Measurements from ENCODE around the gene UVRAG.

Gene UVRAG

GRCh38 chr11:75981546-75981945 is 166.5 kb downstream of the UVRAG start:
- no peak for TF ChIP-seq Cebpa-rat (IDR thresholded peaks at IDR 0.05)
- no peak overlapping the region for H3K4me3 ChIP-seq
- no peak overlapping the region for H3K27ac ChIP-seq
- H3K4me2 ChIP-seq = no peak overlapping the region
- H3K4me1 ChIP-seq = no peaks in the 10 kb centered on the region
- peaks cover 4% of the 10 kb centered on the region; the same call in 1 of the 2 replicates for H3K9me3 ChIP-seq
- no peaks in the 10 kb centered on the region for H3K27me3 ChIP-seq
- peaks cover 16% of the 10 kb centered on the region; the same call in 1 of the 2 replicates for H4K20me1 ChIP-seq
- H3K9ac ChIP-seq = no peak overlapping the region
- H3K36me3 ChIP-seq = peaks cover 28% of the 10 kb centered on the region

- Histone ChIP-seq H3K9ac (no peak overlapping the region), H3K4me2 (no peak overlapping the region), H4K20me1 (peaks cover 16% of the 10 kb centered on the region; the same call in 1 of the 2 replicates), H3K36me3 (peaks cover 28% of the 10 kb centered on the region), H3K9me3 (peaks cover 4% of the 10 kb centered on the region; the same call in 1 of the 2 replicates), H3K27ac (no peak overlapping the region), H3K4me1 (no peaks in the 10 kb centered on the region), H3K4me3 (no peak overlapping the region), H3K27me3 (no peaks in the 10 kb centered on the region)
- no peak for TF ChIP-seq Cebpa-rat (IDR thresholded peaks at IDR 0.05)
Measured at GRCh38 chr11:75982309-75982708, 167.3 kb downstream of the UVRAG start.

- Histone ChIP-seq H3K27me3 (no peaks in the 10 kb centered on the region), H3K9me3 (no peaks in the 10 kb centered on the region), H3K4me1 (no peaks in the 10 kb centered on the region), H3K4me2 (no peak overlapping the region), H4K20me1 (peaks cover 7% of the 10 kb centered on the region; the same call in 1 of the 2 replicates), H3K4me3 (no peak overlapping the region), H3K36me3 (peaks cover 21% of the 10 kb centered on the region), H3K27ac (no peak overlapping the region), H3K9ac (no peak overlapping the region)
- TF ChIP-seq Cebpa-rat (IDR thresholded peaks at IDR 0.05) = no peak
Measured at GRCh38 chr11:75986966-75987365, 172.0 kb downstream of the UVRAG start.

- no peaks in the 10 kb centered on the region for H3K4me1 ChIP-seq
- H3K36me3 ChIP-seq = peaks cover 7% of the 10 kb centered on the region; the same call in 1 of the 2 replicates
- H3K27me3 ChIP-seq = no peaks in the 10 kb centered on the region
- H3K4me2 ChIP-seq = no peak overlapping the region
- no peak overlapping the region for H3K27ac ChIP-seq
- no peak for TF ChIP-seq Cebpa-rat (IDR thresholded peaks at IDR 0.05)
- no peaks in the 10 kb centered on the region for H4K20me1 ChIP-seq
- H3K9ac ChIP-seq = no peak overlapping the region
- no peak overlapping the region for H3K4me3 ChIP-seq
- H3K9me3 ChIP-seq = no peaks in the 10 kb centered on the region
Measured at GRCh38 chr11:75993126-75993525, 178.1 kb downstream of the UVRAG start.

GRCh38 chr11:75994616-75995015 is 179.6 kb downstream of the UVRAG start:
- no peak for TF ChIP-seq Cebpa-rat (IDR thresholded peaks at IDR 0.05)
- Histone ChIP-seq H4K20me1 (no peaks in the 10 kb centered on the region), H3K36me3 (peaks cover 7% of the 10 kb centered on the region; the same call in 1 of the 2 replicates), H3K4me1 (no peaks in the 10 kb centered on the region), H3K27me3 (no peaks in the 10 kb centered on the region), H3K27ac (no peak overlapping the region), H3K9ac (no peak overlapping the region), H3K4me2 (no peak overlapping the region), H3K4me3 (no peak overlapping the region), H3K9me3 (no peaks in the 10 kb centered on the region)

GRCh38 chr11:75996523-75997442 is 181.8 kb downstream of the UVRAG start:
- H3K4me1 ChIP-seq = no peaks in the 10 kb centered on the region
- no peak overlapping the region for H3K27ac ChIP-seq
- H3K9me3 ChIP-seq = peaks cover 16% of the 10 kb centered on the region
- no peak overlapping the region for H3K9ac ChIP-seq
- no peak overlapping the region for H3K4me3 ChIP-seq
- TF ChIP-seq Cebpa-rat (IDR thresholded peaks at IDR 0.05) = no peak
- no peak overlapping the region for H3K4me2 ChIP-seq
- H3K27me3 ChIP-seq = no peaks in the 10 kb centered on the region
- peaks cover 16% of the 10 kb centered on the region for H3K36me3 ChIP-seq
- H4K20me1 ChIP-seq = no peaks in the 10 kb centered on the region

GRCh38 chr11:76004400-76004799 is 189.4 kb downstream of the UVRAG start:
- Histone ChIP-seq H3K4me3 (no peak overlapping the region), H3K9me3 (peaks cover 18% of the 10 kb centered on the region), H3K4me2 (no peak overlapping the region), H3K27me3 (no peaks in the 10 kb centered on the region), H3K4me1 (no peaks in the 10 kb centered on the region), H3K9ac (no peak overlapping the region), H3K36me3 (peaks cover 63% of the 10 kb centered on the region), H3K27ac (no peak overlapping the region), H4K20me1 (no peaks in the 10 kb centered on the region)
- no peak for TF ChIP-seq Cebpa-rat (IDR thresholded peaks at IDR 0.05)

GRCh38 chr11:76005756-76006155 is 190.7 kb downstream of the UVRAG start:
- Histone ChIP-seq H3K4me2 (no peak overlapping the region), H4K20me1 (no peaks in the 10 kb centered on the region)

GRCh38 chr11:76007166-76007565 is 192.2 kb downstream of the UVRAG start:
- H3K9ac ChIP-seq = no peak overlapping the region
- H3K36me3 ChIP-seq = peaks cover 63% of the 10 kb centered on the region
- no peaks in the 10 kb centered on the region for H4K20me1 ChIP-seq
- no peak for TF ChIP-seq Cebpa-rat (IDR thresholded peaks at IDR 0.05)
- no peak overlapping the region for H3K4me3 ChIP-seq
- no peak overlapping the region for H3K4me2 ChIP-seq
- H3K27ac ChIP-seq = no peak overlapping the region
- no peaks in the 10 kb centered on the region for H3K27me3 ChIP-seq
- H3K4me1 ChIP-seq = no peaks in the 10 kb centered on the region
- H3K9me3 ChIP-seq = no peaks in the 10 kb centered on the region

More at GRCh38 chr11:76005756-76006155, 190.7 kb downstream of the UVRAG start:
- H3K9ac ChIP-seq = no peak overlapping the region
- H3K27me3 ChIP-seq = no peaks in the 10 kb centered on the region
- no peak overlapping the region for H3K4me3 ChIP-seq
- TF ChIP-seq Cebpa-rat (IDR thresholded peaks at IDR 0.05) = no peak
- peaks cover 65% of the 10 kb centered on the region for H3K36me3 ChIP-seq
- no peaks in the 10 kb centered on the region for H3K4me1 ChIP-seq
- peaks cover 12% of the 10 kb centered on the region for H3K9me3 ChIP-seq
- no peak overlapping the region for H3K27ac ChIP-seq

GRCh38 chr11:76008474-76008873 is 193.5 kb downstream of the UVRAG start:
- no peak overlapping the region for H3K27ac ChIP-seq
- TF ChIP-seq Cebpa-rat (IDR thresholded peaks at IDR 0.05) = no peak
- no peak overlapping the region for H3K4me2 ChIP-seq

More at GRCh38 chr11:76008474-76008873, 193.5 kb downstream of the UVRAG start:
- Histone ChIP-seq H3K36me3 (peaks cover 66% of the 10 kb centered on the region), H3K4me3 (no peak overlapping the region), H4K20me1 (peaks cover 6% of the 10 kb centered on the region; the same call in 1 of the 2 replicates), H3K9me3 (no peaks in the 10 kb centered on the region), H3K4me1 (peaks cover 6% of the 10 kb centered on the region), H3K27me3 (no peaks in the 10 kb centered on the region), H3K9ac (no peak overlapping the region)

Measured in BLaER1 (cell line).